GM18861 (cell line): ENCODE data around the gene RBKS.

Source experiments
- ATAC-seq: cut with Tn5 transposase; IDR thresholded peaks from one replicate; pipeline ENCODE4 v1.9.1; 2021; ENCODE audit not compliant: unreplicated experiment

Gene RBKS

GRCh38 chr2:27838502-27838901, 51.7 kb downstream of the RBKS start:
- no peak for ATAC-seq

GRCh38 chr2:27833931-27834330, 56.3 kb downstream of the RBKS start:
- ATAC-seq: no peak

GRCh38 chr2:27832396-27832795, 57.8 kb downstream of the RBKS start:
- ATAC-seq: no peak

- ATAC-seq: no peak
Measured at GRCh38 chr2:27831279-27832050, 58.7 kb downstream of the RBKS start.

- ATAC-seq: no peak
Measured at GRCh38 chr2:27830656-27831055, 59.5 kb downstream of the RBKS start.

- no peak for ATAC-seq
Measured at GRCh38 chr2:27829791-27830190, 60.4 kb downstream of the RBKS start.

GRCh38 chr2:27828305-27828704, 61.9 kb downstream of the RBKS start:
- ATAC-seq: no peak

- ATAC-seq: no peak
Measured at GRCh38 chr2:27824401-27824800, 65.8 kb downstream of the RBKS start.

GRCh38 chr2:27823569-27823968, 66.6 kb downstream of the RBKS start:
- ATAC-seq: no peak

GRCh38 chr2:27823135-27823534, 67.1 kb downstream of the RBKS start:
- ATAC-seq: no peak

- ATAC-seq: no peak
Measured at GRCh38 chr2:27822049-27822448, 68.1 kb downstream of the RBKS start.

GRCh38 chr2:27815860-27816438, 74.2 kb downstream of the RBKS start:
- no peak for ATAC-seq

- ATAC-seq: no peak
Measured at GRCh38 chr2:27814758-27815157, 75.4 kb downstream of the RBKS start.

- ATAC-seq: no peak
Measured at GRCh38 chr2:27811768-27812167, 78.4 kb downstream of the RBKS start.

GRCh38 chr2:27810455-27810854, 79.7 kb downstream of the RBKS start:
- no peak for ATAC-seq

- ATAC-seq: no peak
Measured at GRCh38 chr2:27809761-27810241, 80.4 kb downstream of the RBKS start.

GRCh38 chr2:27808984-27809383, 81.2 kb downstream of the RBKS start:
- no peak for ATAC-seq

- no peak for ATAC-seq
Measured at GRCh38 chr2:27808418-27808817, 81.8 kb downstream of the RBKS start.

GRCh38 chr2:27807476-27807875, 82.7 kb downstream of the RBKS start:
- ATAC-seq: no peak

- ATAC-seq: no peak
Measured at GRCh38 chr2:27806311-27807059, 83.7 kb downstream of the RBKS start.

- ATAC-seq: no peak
Measured at GRCh38 chr2:27805180-27805579, 85.0 kb downstream of the RBKS start.

GRCh38 chr2:27804146-27804545, 86.0 kb downstream of the RBKS start:
- ATAC-seq: no peak
